Measurements from ENCODE around the gene PTPRT. TPM values are rescaled to one million over a fixed set of nuclear protein-coding genes. Genes with fewer than 3 reads are reported as not detected.

Gene PTPRT
- total and polyA plus RNA-seq, 5 donors = 0.06 to 0.40 (median 0.20) TPM

- Histone ChIP-seq H3K4me3 (ENCODE audit: low read length) (no peak overlapping the region), H3K27me3 (ENCODE audit: control insufficient read depth, insufficient read depth) (no peaks in the 10 kb centered on the region), H3K27ac (ENCODE audit: low read length) (no peak overlapping the region), H3K9me3 (ENCODE audit: control insufficient read depth, low read length) (no peaks in the 10 kb centered on the region), H3K4me1 (ENCODE audit: control insufficient read depth, insufficient read depth, low read length) (no peaks in the 10 kb centered on the region)
- 31% methylated on average over 2 of the region's 2 CpGs for WGBS
- intact Hi-C loops (cut with DNase I) = no loop called here
- ATAC-seq (no peak), DNase-seq (no peak)
These were observed 314.1 kb downstream of the PTPRT start for GRCh38 chr20:42875581-42875980.

- 69% methylated on average over 3 of the region's 3 CpGs for WGBS
- ATAC-seq = no peak
- intact Hi-C loops (cut with DNase I) = no loop called here
- H3K4me3 ChIP-seq (ENCODE audit: low read length) = no peak overlapping the region
- no peaks in the 10 kb centered on the region for H3K27me3 ChIP-seq (ENCODE audit: control insufficient read depth, insufficient read depth)
- no peaks in the 10 kb centered on the region for H3K9me3 ChIP-seq (ENCODE audit: control insufficient read depth, low read length)
- DNase-seq = no peak
- no peak overlapping the region for H3K27ac ChIP-seq (ENCODE audit: low read length)
- H3K4me1 ChIP-seq (ENCODE audit: control insufficient read depth, insufficient read depth, low read length) = no peaks in the 10 kb centered on the region
These were observed 316.4 kb downstream of the PTPRT start for GRCh38 chr20:42873259-42873658.

DNA sequence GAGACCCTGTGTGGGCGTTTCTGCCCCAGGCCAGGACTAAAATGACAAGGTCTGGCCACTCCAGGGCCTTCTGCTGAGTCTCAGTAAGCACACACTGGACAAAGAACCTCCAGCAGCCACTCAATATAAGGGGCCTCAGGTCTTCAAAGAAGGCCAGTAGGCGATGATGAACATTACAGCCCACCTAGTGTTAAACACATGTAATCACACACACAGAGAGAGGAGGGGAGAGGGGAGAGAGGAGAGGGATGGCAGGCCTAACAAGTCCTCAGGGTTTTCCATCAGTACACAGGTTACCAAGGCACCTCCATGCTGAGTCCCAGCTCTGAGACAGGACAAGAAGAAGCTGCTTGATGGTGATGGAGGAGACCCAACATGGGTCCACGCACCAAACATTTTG is 325.6 kb downstream of the PTPRT start:
- no peaks in the 10 kb centered on the region for H3K9me3 ChIP-seq (ENCODE audit: control insufficient read depth, low read length)
- no peaks in the 10 kb centered on the region for H3K4me1 ChIP-seq (ENCODE audit: control insufficient read depth, insufficient read depth, low read length)
- no peak overlapping the region for H3K27ac ChIP-seq (ENCODE audit: low read length)
- no peak for ATAC-seq
- DNase-seq = no peak
- H3K4me3 ChIP-seq (ENCODE audit: low read length) = no peak overlapping the region
- 74% methylated on average over 3 of the region's 3 CpGs for WGBS
- no peaks in the 10 kb centered on the region for H3K27me3 ChIP-seq (ENCODE audit: control insufficient read depth, insufficient read depth)
- intact Hi-C loops (cut with DNase I) = no loop called here

DNA sequence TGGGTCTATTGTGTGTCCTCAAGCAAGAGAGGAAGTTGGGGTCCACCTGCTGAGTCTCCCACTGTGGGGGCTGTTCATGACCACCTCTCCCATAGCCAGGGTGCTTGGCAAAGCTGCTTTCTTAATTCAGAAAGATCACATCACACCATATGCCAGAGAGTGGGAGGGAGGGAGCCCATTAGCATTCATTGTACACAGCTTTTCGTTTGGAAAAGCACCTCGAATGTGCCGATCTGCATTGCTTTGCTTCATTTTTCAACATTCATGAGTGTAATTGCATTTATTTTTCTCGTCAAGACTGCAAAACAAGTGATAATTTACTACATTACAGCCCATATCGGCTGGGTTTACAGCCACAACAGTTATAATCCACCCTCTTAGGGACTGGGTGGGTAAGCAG is 327.3 kb downstream of the PTPRT start:
- H3K4me1 ChIP-seq (ENCODE audit: control insufficient read depth, insufficient read depth, low read length) = no peaks in the 10 kb centered on the region
- H3K4me3 ChIP-seq (ENCODE audit: low read length) = no peak overlapping the region
- H3K27ac ChIP-seq (ENCODE audit: low read length) = no peak overlapping the region
- H3K27me3 ChIP-seq (ENCODE audit: control insufficient read depth, insufficient read depth) = no peaks in the 10 kb centered on the region
- ATAC-seq = no peak
- no peaks in the 10 kb centered on the region for H3K9me3 ChIP-seq (ENCODE audit: control insufficient read depth, low read length)
- WGBS = 67% methylated on average over 5 of the region's 5 CpGs
- intact Hi-C loops (cut with DNase I) = no loop called here
- DNase-seq = no peak

DNA sequence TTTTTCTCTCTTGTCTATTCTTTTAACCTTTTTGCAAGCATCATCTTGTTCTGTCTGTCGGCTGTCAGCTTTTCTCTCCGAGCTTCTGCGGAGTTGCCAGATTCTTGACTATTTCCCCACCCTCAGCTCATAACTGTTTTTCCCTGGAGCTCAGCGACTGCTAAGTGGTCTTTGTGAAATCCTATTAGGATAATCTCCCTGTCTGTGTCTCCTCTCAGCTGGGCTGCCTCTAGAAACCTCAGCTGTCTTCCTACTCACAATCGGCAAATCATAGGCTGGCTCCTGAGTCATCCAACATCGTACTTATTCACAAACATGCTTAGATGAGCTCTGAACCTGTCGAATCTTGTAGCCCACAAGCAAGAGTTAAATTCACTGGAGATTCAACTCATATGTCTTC is 332.3 kb downstream of the PTPRT start:
- no peaks in the 10 kb centered on the region for H3K4me1 ChIP-seq (ENCODE audit: control insufficient read depth, insufficient read depth, low read length)
- intact Hi-C loops (cut with DNase I) = no loop called here
- H3K4me3 ChIP-seq (ENCODE audit: low read length) = no peak overlapping the region
- DNase-seq (no peak), ATAC-seq (no peak)
- no peaks in the 10 kb centered on the region for H3K27me3 ChIP-seq (ENCODE audit: control insufficient read depth, insufficient read depth)
- WGBS = 58% methylated on average over 7 of the region's 7 CpGs
- no peaks in the 10 kb centered on the region for H3K9me3 ChIP-seq (ENCODE audit: control insufficient read depth, low read length)
- H3K27ac ChIP-seq (ENCODE audit: low read length) = no peak overlapping the region

- no peak overlapping the region for H3K4me3 ChIP-seq (ENCODE audit: low read length)
- H3K27me3 ChIP-seq (ENCODE audit: control insufficient read depth, insufficient read depth) = no peaks in the 10 kb centered on the region
- no peak for DNase-seq
- ATAC-seq = no peak
- no peak overlapping the region for H3K27ac ChIP-seq (ENCODE audit: low read length)
- H3K9me3 ChIP-seq (ENCODE audit: control insufficient read depth, low read length) = no peaks in the 10 kb centered on the region
- 58% methylated on average over 1 of the region's 1 CpG for WGBS
- intact Hi-C loops (cut with DNase I) = no loop called here
- no peaks in the 10 kb centered on the region for H3K4me1 ChIP-seq (ENCODE audit: control insufficient read depth, insufficient read depth, low read length)
These were observed 333.8 kb downstream of the PTPRT start for GRCh38 chr20:42855896-42856295.

DNA sequence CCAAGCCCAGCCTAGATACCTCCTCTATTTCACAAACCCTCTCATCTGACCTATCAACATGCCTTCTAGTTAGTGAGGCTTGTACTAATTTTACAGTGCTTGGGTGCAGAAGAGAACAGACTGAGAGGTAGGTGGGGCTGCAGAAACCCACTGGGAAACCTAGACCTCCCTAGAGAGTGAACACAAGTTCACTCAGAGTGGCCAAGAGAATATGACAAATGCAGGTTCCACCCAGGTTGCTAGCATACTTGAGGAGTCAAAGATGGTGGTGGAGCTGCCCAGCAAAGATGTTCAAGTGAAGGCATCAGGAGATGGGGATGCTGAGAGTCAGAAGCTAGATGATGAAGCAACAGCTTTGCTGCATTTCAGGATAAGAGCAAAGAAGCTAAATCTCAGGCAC is 337.0 kb downstream of the PTPRT start:
- ATAC-seq = no peak
- H3K4me1 ChIP-seq (ENCODE audit: control insufficient read depth, insufficient read depth, low read length) = no peaks in the 10 kb centered on the region
- H3K27me3 ChIP-seq (ENCODE audit: control insufficient read depth, insufficient read depth) = no peaks in the 10 kb centered on the region
- no peak for DNase-seq
- no peak overlapping the region for H3K27ac ChIP-seq (ENCODE audit: low read length)
- H3K9me3 ChIP-seq (ENCODE audit: control insufficient read depth, low read length) = no peaks in the 10 kb centered on the region
- no peak overlapping the region for H3K4me3 ChIP-seq (ENCODE audit: low read length)
- intact Hi-C loops (cut with DNase I) = no loop called here

DNA sequence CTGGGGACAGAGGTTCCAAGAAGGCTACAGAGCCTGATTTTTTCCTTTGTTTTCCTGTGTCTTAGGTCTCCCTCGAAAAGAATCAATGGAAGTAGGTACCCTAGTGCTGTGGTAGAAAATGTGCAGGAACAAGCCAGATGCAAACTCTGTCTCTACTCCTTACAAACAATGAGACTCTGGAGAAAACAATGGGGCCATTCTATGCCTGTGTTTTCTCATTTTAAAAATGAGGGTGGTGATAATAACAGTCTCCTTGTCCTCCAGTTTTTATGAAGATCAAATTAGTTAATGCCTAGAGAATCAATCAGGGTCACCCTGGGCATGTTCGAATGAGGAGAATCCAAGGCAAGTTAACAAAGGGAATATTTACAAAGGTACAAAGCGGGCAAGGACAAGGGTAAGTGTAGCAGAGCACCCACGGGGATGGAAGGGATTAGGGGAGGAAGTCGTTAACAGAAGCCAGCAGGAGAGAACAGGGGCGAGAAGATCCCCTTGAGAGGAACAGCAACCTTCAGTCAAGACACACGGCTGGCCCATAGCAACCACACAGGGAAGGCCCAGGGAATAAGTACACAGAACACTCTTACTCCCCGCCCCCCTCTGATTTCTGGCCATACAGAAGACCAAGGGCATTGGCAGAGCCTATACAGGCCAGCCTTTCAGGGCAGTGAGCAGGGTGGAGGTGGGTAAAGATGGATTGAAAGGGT is 342.8 kb downstream of the PTPRT start:
- WGBS = 54% methylated on average over 8 of the region's 8 CpGs
- DNase-seq (no peak), ATAC-seq (no peak)
- H3K4me3 ChIP-seq (ENCODE audit: low read length) = no peak overlapping the region
- H3K27ac ChIP-seq (ENCODE audit: low read length) = no peak overlapping the region
- intact Hi-C loops (cut with DNase I) = no loop called here
- H3K27me3 ChIP-seq (ENCODE audit: control insufficient read depth, insufficient read depth) = no peaks in the 10 kb centered on the region
- peaks cover 2% of the 10 kb centered on the region for H3K9me3 ChIP-seq (ENCODE audit: control insufficient read depth, low read length)
- H3K4me1 ChIP-seq (ENCODE audit: control insufficient read depth, insufficient read depth, low read length) = no peaks in the 10 kb centered on the region

- no peak overlapping the region for H3K27ac ChIP-seq (ENCODE audit: low read length)
- peaks cover 2% of the 10 kb centered on the region for H3K9me3 ChIP-seq (ENCODE audit: control insufficient read depth, low read length)
- WGBS = 82% methylated on average over 6 of the region's 6 CpGs
- DNase-seq (no peak), ATAC-seq (no peak)
- H3K27me3 ChIP-seq (ENCODE audit: control insufficient read depth, insufficient read depth) = no peaks in the 10 kb centered on the region
- H3K4me1 ChIP-seq (ENCODE audit: control insufficient read depth, insufficient read depth, low read length) = no peaks in the 10 kb centered on the region
- H3K4me3 ChIP-seq (ENCODE audit: low read length) = no peak overlapping the region
- intact Hi-C loops (cut with DNase I) = no loop called here
These were observed 345.0 kb downstream of the PTPRT start for GRCh38 chr20:42844751-42845150.

DNA sequence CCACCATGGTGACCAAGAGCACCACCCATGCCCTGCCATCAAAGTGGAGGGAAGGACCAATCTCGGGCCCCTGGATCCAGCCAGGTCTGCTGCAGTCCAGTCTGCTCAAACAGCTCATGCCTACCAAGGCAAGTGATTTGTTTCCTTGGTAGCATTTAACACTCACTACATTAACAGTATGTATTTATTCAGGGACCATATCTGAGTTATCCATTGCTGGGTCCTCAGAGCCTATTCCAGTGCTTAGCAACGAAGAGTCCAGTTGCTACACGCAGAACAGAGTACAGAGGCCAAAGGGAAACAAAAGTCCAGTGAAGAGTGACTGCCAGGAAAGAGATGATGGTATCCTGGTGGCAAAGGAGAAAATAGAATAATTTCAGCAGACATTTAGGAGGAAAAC is 352.2 kb downstream of the PTPRT start:
- H3K27me3 ChIP-seq (ENCODE audit: control insufficient read depth, insufficient read depth) = peaks cover 2% of the 10 kb centered on the region
- no peaks in the 10 kb centered on the region for H3K4me1 ChIP-seq (ENCODE audit: control insufficient read depth, insufficient read depth, low read length)
- no peak overlapping the region for H3K27ac ChIP-seq (ENCODE audit: low read length)
- no peaks in the 10 kb centered on the region for H3K9me3 ChIP-seq (ENCODE audit: control insufficient read depth, low read length)
- H3K4me3 ChIP-seq (ENCODE audit: low read length) = no peak overlapping the region
- WGBS = 82% methylated on average over 3 of the region's 3 CpGs
- DNase-seq (no peak), ATAC-seq (no peak)
- intact Hi-C loops (cut with DNase I) = no loop called here

DNA sequence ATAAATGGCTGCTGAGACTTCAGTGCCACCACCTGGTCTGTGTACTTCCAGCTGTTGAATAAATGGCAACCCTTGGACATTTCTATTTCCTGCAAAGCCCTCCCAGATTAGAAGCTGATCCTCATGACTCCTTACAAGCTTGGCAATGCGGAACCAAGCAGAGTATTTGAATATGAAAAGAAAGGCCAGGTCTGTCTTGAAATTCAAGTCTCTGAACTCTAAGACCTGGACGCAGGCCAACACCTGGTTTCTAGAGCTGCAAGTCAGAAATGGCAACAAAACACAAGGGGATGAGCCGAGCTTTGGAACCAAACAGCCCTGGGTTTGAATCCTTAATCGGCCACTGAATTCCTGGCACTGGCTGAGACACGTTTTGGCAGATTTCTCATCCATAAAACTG is 353.4 kb downstream of the PTPRT start:
- Histone ChIP-seq H3K4me1 (ENCODE audit: control insufficient read depth, insufficient read depth, low read length) (no peaks in the 10 kb centered on the region), H3K27ac (ENCODE audit: low read length) (no peak overlapping the region), H3K4me3 (ENCODE audit: low read length) (no peak overlapping the region), H3K27me3 (ENCODE audit: control insufficient read depth, insufficient read depth) (peaks cover 2% of the 10 kb centered on the region), H3K9me3 (ENCODE audit: control insufficient read depth, low read length) (no peaks in the 10 kb centered on the region)
- DNase-seq (no peak), ATAC-seq (no peak)
- WGBS = 66% methylated on average over 5 of the region's 5 CpGs
- intact Hi-C loops (cut with DNase I) = no loop called here

- Histone ChIP-seq H3K27me3 (ENCODE audit: control insufficient read depth, insufficient read depth) (no peaks in the 10 kb centered on the region), H3K27ac (ENCODE audit: low read length) (no peak overlapping the region), H3K4me1 (ENCODE audit: control insufficient read depth, insufficient read depth, low read length) (no peaks in the 10 kb centered on the region), H3K4me3 (ENCODE audit: low read length) (no peak overlapping the region), H3K9me3 (ENCODE audit: control insufficient read depth, low read length) (peaks cover 2% of the 10 kb centered on the region)
- DNase-seq (no peak), ATAC-seq (no peak)
- intact Hi-C loops (cut with DNase I) = no loop called here
- 67% methylated on average over 6 of the region's 6 CpGs for WGBS
These were observed 381.8 kb downstream of the PTPRT start for GRCh38 chr20:42807876-42808275.
